HG02610 (cell line): ENCODE measurements around the gene NDUFS8.

Experiments
- ATAC-seq: cut with Tn5 transposase; IDR thresholded peaks from one replicate; pipeline ENCODE4 v1.9.1; 2021; ENCODE audit warnings: mild to moderate bottlenecking, moderate library complexity; ENCODE audit not compliant: unreplicated experiment

The NDUFS8 gene

GRCh38 chr11:68035266-68035876, 4.9 kb downstream of the NDUFS8 start:
- no peak for ATAC-seq

DNA sequence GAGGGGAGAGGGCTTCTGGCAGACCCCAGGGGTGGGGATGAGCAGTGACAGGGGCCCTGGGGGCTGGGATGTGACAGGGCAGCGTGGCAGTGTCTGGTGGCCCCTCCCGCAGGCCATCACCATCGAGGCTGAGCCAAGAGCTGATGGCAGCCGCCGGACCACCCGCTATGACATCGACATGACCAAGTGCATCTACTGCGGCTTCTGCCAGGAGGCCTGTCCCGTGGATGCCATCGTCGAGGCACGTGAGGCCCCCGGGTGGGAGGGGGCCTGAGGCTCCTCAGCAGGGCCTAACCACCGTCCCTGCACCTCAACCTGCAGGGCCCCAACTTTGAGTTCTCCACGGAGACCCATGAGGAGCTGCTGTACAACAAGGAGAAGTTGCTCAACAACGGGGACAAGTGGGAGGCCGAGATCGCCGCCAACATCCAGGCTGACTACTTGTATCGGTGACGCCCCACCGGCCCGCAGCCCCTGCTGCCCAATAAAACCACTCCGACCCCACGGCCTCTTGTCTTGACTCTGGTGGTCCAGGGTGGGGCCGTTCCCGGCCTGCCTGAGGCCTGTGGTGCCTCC, 5.7 kb downstream of the NDUFS8 start:
- ATAC-seq = no peak

DNA sequence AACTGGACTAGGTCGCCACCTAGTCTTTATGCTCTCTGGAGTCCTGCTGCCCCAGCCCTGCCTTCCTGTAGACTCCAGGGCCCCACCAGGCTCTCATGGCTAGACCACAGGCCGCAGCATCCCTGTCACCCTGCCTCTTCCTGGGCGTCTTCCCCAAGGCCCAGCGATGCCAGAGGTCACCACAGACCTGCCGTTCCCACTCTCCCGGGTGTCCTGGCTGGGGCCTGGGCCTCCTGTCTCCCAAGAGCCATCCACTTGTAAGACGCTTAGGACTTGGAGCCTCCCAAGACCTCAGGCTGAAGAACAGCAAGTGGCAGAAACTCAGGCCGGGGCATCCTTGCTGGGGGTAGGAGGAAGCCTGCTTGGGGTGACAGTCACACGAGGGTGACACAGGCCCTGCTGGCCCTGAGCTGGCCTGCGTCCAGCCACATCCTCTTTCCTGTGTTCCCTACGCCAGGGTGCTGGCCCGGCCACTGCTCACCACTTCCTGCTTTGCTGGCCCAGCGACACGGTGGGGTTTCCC, 6.3 kb downstream of the NDUFS8 start:
- ATAC-seq = no peak

DNA sequence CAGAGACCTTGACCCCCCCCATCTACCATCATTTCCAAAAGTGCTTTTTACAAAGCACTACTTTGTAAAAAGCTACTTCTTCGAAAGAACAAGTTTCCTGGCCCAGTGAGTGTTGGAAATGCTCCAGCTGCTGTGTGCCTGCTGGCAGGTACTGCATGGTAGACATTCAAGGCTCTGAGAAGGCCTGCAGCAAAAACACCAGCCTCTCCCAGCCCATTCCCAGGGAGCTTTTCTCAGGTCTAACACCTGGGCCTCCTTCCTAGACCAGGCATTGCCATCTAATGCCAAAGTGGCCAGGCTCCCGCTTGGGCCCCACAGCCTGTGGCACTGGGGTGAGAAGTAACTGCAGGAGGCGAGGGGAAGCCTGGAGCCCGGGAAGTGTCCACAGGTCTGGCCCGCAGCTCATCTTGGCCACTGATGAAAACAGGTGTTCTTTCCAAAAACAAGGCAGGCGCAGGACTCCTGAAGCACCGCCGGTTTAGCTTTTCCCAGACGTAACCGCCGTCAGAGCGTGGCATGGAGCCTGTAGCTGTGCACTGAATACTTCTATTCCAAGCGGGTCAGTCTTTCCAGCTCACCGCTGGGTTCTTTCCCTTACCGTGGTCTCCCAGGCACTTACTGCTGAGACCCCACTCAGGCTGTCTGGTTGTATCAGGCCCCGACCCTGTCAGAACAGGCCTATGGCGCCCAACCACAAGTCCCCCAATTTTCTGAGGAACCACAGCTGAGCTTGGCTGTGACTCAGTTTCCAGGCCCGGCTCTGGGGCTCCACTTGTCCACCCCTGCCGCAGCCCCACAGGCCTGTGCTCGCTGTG, 7.1 kb downstream of the NDUFS8 start:
- no peak for ATAC-seq

DNA sequence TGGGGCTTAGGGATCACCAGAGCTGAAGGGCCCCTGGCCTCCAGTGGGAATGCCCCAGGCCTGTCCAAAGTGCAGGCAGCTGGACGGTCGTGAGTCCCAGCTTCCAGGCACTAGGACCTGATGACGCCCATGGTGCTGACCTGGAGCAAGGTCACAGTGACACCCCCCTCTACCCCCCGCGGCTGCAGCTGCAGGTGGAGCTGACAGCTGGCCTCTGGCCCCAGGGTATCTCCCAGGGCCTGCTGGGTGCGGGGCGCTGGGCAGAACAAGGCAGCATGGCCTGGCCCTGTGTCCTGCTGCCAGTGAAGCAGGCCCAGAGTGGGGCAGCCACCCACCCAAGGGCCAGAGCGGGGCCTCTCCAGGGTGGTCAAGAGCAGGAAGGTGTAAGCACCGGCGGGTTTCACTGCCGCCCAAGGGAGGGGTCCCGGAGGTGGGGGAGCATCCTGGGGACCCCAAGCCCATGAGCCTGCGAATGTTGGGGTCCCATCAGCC, 7.8 kb downstream of the NDUFS8 start:
- ATAC-seq = no peak

GRCh38 chr11:68038718-68039525, 8.4 kb downstream of the NDUFS8 start, which contains the start of gene TCIRG1:
TCIRG1 (plus strand) TSS chr11:68039025; CDS start chr11:68041272, 2,247 bp downstream.
- peak; percentile 45 for ATAC-seq

DNA sequence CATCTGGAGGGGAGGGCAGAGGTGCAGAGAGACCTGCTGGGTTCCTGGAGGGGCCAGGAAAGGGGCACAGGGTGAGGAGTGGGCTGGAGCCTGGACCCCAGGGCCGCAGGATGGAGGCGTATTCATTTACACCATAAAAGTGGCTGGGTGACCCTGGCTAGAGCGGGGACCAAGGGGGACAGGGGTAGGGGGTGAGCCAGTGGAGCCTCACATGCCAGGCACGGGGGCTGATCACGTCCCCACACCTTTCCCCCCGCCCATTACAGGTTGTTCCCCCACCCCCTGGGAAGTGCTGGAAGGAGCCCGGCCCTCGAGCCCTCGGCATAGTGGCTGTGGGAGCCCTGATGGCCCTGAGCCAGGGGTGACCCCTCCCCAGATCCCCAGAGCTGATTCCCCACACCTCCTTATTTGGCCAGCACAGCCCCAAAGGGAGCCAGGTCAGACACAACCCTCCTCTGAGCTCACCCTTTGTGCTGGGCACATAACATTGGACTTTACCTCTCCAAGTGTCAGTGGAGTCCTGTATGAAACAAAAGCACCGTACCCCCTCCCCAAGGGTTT, 9.1 kb downstream of the NDUFS8 start:
- no peak for ATAC-seq

DNA sequence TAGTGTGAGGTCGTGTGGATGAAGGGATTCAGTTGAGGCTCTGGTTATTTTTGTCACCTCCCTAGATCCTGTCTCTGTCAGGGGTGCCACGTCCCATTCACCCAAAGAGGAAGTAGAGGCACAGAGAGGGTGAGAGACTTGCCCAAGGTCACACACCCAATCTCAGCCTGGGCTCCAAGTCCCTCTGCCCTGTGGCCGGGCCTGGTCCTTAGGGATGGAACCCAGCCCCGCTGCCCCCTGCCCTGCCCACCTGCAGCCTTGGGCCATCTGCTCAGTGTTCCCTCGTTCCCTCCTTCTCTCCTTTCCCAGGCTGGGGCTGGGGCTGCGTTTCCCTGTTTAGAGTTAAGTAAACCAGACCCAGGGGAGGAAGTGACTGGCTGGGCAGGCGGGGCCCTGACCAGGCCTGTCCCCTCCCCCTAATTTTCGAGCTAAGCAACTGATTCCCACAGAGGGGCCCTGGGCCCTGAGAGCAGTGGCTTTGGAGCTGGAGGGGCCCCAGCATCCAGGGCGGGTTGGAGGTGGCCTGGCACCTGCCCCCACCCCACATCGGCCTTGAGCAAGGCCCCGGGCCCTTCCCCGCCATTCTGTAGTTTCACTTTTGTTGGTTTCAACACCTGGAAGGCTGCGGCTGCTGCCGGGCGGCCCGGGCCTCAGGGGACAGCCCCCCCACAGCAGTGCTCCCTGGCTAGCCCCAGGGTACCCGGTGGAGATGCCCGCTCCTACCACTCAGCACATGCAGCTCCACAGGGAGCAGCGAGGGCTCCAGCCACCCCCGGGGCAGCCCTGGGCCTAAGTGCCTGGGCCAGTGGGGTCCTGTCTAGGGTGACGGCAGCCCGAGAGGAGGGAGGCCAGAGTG, 9.8 kb downstream of the NDUFS8 start:
- ATAC-seq = peak; percentile 42

DNA sequence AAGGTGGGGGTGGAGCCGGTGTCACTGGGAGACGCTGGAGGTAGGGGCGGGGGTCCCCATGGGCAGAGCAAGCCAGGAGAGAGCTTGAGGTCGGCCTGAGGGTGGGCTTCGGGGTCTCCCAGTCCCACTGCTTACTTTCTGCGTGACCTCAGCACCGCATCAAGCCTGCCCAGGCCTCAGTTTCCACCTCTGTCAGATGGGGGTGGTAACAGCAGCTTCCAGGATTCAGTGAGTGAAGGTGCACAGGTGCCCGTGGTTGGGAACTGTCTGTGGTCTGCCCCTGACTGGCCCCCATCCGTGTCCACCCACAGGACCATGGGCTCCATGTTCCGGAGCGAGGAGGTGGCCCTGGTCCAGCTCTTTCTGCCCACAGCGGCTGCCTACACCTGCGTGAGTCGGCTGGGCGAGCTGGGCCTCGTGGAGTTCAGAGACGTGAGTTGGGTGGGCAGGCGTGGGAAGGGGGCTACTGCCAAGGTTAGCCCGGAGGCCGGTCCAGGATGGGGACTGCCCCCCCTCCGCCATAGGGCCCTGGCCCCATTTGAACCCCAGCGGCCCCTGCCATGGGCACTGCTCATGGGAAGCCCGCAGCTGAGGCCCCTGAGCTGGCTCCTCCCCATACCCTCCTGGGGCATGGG, 10.6 kb downstream of the NDUFS8 start:
- ATAC-seq = no peak

GRCh38 chr11:68041617-68042218, 11.2 kb downstream of the NDUFS8 start:
- ATAC-seq = no peak

DNA sequence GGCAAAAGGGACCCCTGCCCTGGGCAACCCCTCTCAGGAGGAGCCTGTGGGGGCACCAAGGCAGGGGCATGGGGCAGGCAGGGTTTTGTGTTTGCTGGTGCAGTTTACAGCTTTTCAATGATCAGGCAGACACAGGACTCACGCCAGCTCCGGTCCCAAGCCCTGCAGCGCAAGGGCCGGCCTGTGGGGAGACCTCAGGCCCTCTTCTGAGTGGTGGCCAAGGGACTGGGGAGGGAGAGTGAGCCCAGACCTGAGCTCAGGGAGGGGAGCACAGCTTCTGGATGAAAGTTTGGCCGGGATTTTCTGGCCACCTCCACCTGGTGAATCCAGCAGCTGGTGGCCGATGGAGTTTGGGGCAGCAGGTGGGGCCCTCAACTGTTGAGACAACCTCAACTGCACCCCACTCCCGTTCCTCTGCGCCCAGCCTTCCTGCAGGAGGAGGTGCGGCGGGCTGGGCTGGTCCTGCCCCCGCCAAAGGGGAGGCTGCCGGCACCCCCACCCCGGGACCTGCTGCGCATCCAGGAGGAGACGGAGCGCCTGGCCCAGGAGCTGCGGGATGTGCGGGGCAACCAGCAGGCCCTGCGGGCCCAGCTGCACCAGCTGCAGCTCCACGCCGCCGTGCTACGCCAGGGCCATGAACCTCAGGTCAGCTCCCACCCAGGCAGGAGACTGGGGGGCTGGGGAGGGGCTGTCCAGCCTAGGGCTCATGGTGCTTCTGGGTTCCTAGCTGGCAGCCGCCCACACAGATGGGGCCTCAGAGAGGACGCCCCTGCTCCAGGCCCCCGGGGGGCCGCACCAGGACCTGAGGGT, 11.9 kb downstream of the NDUFS8 start:
- ATAC-seq = no peak

- no peak for ATAC-seq
Measured at GRCh38 chr11:68043029-68043348, 12.5 kb downstream of the NDUFS8 start.

DNA sequence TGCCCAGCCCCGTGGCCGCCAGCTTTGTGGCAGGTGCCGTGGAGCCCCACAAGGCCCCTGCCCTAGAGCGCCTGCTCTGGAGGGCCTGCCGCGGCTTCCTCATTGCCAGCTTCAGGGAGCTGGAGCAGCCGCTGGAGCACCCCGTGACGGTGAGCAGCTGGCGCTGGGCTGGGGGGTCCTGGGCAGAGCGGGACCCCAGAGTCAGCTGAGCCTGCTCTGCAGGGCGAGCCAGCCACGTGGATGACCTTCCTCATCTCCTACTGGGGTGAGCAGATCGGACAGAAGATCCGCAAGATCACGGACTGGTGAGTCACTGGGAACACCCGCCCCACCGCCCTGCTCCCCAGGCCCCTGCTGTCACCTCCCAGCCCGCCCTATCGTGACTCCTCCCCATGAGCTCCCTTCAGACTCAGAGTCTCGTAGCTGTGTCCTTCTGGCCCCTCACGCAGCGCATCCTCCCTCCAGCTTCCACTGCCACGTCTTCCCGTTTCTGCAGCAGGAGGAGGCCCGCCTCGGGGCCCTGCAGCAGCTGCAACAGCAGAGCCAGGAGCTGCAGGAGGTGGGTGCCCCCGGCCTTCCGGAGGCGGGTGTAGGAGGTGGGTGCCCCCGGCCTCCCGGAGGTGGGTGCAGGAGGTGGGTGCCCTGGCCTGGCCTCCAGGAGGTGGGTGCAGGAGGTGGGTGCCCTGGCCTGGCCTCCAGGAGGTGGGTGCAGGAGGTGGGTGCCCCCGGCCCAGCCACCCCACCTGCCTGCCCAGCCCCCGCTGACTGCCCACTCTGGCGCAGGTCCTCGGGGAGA, 13.1 kb downstream of the NDUFS8 start:
- ATAC-seq = no peak

GRCh38 chr11:68044145-68044813, 13.8 kb downstream of the NDUFS8 start:
- no peak for ATAC-seq

DNA sequence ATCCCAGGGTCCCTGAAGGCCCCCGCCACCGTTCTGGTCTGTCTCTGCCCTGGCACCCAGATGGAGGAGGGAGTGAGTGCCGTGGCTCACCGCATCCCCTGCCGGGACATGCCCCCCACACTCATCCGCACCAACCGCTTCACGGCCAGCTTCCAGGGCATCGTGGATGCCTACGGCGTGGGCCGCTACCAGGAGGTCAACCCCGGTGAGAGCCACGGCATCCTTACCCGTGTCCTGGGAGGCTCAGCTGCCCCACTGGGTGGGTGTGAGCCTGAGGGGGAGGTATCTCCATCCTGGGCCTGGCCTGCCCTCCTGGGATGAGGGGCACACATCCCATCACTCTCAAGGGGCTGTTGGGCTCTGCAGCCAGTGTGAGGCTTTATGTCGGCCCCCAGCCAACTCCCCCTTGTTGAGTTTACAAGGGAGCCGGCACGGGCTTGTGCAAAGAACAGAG, 14.4 kb downstream of the NDUFS8 start:
- ATAC-seq = no peak

GRCh38 chr11:68047437-68048290, 17.2 kb downstream of the NDUFS8 start:
- ATAC-seq = no peak
